Natural killer cell (primary cell): Measurements from ENCODE around the gene CCL2. TPM values are rescaled to one million over a fixed set of nuclear protein-coding genes. Genes with fewer than 3 reads are reported as not detected.

ENCODE experiments used
- ATAC-seq, 3 donors: fragments of 150-1000 bp in 2 of 3; fragments of 200-7000 bp in 1 of 3; cut with Tn5 transposase; 1 replicate in 1 of 3; 2 replicates in 2 of 3; pipeline ENCODE4 v1.10.0; 2021; ENCODE audit warnings: mild to moderate bottlenecking in 2 of 3, moderate library complexity in 2 of 3
- DNase-seq, 2 donors: peaks; one replicate each; pipeline versions ENCODE4 v3.0.0 to v3.0.0-alpha.2; 2013 to 2021; ENCODE audit warnings: mixed read lengths in 1 of 2
- H3K27ac ChIP-seq: one replicate; pipeline ENCODE4 v1.5.1; 2013; ENCODE audit warnings: mild to moderate bottlenecking, low read length
- H3K27me3 ChIP-seq: one replicate; pipeline ENCODE4 v1.6.1; 2013; ENCODE audit warnings: low read length; ENCODE audit not compliant: control insufficient read depth, insufficient read depth
- H3K36me3 ChIP-seq: one replicate; pipeline ENCODE4 v1.6.1; 2013; ENCODE audit warnings: low read length; ENCODE audit not compliant: control insufficient read depth, insufficient read depth
- H3K4me1 ChIP-seq: one replicate; pipeline ENCODE4 v1.6.1; 2013; ENCODE audit warnings: low read length; ENCODE audit not compliant: control insufficient read depth, insufficient read depth
- H3K4me3 ChIP-seq: one replicate; pipeline ENCODE4 v1.5.1; 2013; ENCODE audit warnings: low read length
- H3K9me3 ChIP-seq: one replicate; pipeline ENCODE4 v1.6.1; 2013; ENCODE audit warnings: low read length; ENCODE audit not compliant: control insufficient read depth, insufficient read depth
- H3K27ac Mint-ChIP-seq, 2 donors: one replicate each; pipeline ENCODE4 v1.8.0; 2022; ENCODE audit warnings: mild to moderate bottlenecking in 2 of 2, mixed read lengths in 2 of 2, moderate library complexity in 1 of 2
- H3K27me3 Mint-ChIP-seq, 2 donors: one replicate each; pipeline ENCODE4 v1.8.0; 2022; ENCODE audit warnings: low read depth in 2 of 2, mixed read lengths in 2 of 2
- H3K36me3 Mint-ChIP-seq: one replicate; pipeline ENCODE4 v1.8.0; 2022; ENCODE audit warnings: mixed read lengths
- H3K4me1 Mint-ChIP-seq, 2 donors: one replicate each; pipeline ENCODE4 v1.8.0; 2022; ENCODE audit warnings: mixed read lengths in 2 of 2
- H3K4me3 Mint-ChIP-seq: one replicate; pipeline ENCODE4 v1.8.0; 2022; ENCODE audit warnings: mild to moderate bottlenecking, moderate library complexity, mixed read lengths
- H3K9me3 Mint-ChIP-seq, 2 donors: one replicate each; pipeline ENCODE4 v1.8.0; 2022; ENCODE audit warnings: mixed read lengths in 2 of 2
- WGBS: methylation state at CpG from one replicate; pipeline ENCODE4 v1.1.7; 2013; ENCODE audit warnings: missing lambda C conversion rate; ENCODE audit not compliant: insufficient coverage; 5-methylcytosine and 5-hydroxymethylcytosine counted together
- intact Hi-C: fragments of 100-400 bp; cut with micrococcal nuclease; formaldehyde crosslinking; loops from one replicate; pipeline ENCODE4 v1.14.2; 2022
- total RNA-seq, 4 donors: library from RNA; stranded (reverse); fragments of 120-200 nt in 1 of 4; gene quantifications; one replicate each; pipeline versions ENCODE4 v1.2.3 to v1.2.4, GENCODE V29; 2013 to 2022
- TF ChIP-seq, protein P1 (sequence below): fragments of 200-600 bp; IDR thresholded peaks from one replicate; pipeline ENCODE4 v1.8.0; 2022; ENCODE audit warnings: antibody characterized with exemption

The CCL2 gene
- total RNA-seq, 3 donors from 2014 or later (not counting 1 experiment from before 2014, with no cell fraction given): not detected

DNA sequence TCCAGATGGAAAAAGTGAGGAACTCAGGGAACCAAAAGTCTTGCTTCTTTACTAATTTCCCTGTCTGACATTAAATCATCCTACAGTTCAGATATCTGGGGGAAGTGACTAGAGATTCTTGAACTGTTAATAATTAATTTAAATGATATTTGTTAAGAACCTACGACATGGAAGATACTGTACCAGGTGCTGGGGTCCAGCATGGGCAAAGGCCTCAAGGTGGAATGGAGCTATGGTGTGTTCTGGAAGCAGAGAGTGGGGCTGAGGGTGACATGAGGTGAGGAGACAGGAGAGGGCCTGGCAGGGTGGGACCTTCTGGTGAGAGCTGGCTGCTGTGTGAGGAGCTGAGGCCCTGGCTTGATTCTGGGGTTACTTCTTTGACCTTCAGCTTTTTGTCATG is 6.0 kb upstream of the CCL2 start:
- intact Hi-C loops: no loop called here
- Histone ChIP-seq H3K27me3 (no peaks in the 10 kb centered on the region), H3K4me3 (no peak overlapping the region), H3K4me1 (peaks cover 11% of the 10 kb centered on the region), H3K27ac (no peak overlapping the region), H3K9me3 (no peaks in the 10 kb centered on the region), H3K36me3 (no peaks in the 10 kb centered on the region)
- H3K27me3 Mint-ChIP-seq: peaks cover 18 to 20% of the 10 kb centered on the region in 2 donors
- no peak overlapping the region for H3K4me3 Mint-ChIP-seq
- H3K4me1 Mint-ChIP-seq: no peaks in the 10 kb centered on the region
- no peak for DNase-seq
- no peak overlapping the region for H3K27ac Mint-ChIP-seq
- WGBS: 58% methylated on average over 1 of the region's 1 CpG
- no peaks in the 10 kb centered on the region for H3K36me3 Mint-ChIP-seq
- no peak for ATAC-seq
- TF ChIP-seq, protein P1, sequence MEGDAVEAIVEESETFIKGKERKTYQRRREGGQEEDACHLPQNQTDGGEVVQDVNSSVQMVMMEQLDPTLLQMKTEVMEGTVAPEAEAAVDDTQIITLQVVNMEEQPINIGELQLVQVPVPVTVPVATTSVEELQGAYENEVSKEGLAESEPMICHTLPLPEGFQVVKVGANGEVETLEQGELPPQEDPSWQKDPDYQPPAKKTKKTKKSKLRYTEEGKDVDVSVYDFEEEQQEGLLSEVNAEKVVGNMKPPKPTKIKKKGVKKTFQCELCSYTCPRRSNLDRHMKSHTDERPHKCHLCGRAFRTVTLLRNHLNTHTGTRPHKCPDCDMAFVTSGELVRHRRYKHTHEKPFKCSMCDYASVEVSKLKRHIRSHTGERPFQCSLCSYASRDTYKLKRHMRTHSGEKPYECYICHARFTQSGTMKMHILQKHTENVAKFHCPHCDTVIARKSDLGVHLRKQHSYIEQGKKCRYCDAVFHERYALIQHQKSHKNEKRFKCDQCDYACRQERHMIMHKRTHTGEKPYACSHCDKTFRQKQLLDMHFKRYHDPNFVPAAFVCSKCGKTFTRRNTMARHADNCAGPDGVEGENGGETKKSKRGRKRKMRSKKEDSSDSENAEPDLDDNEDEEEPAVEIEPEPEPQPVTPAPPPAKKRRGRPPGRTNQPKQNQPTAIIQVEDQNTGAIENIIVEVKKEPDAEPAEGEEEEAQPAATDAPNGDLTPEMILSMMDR: no peak
- no peaks in the 10 kb centered on the region for H3K9me3 Mint-ChIP-seq

DNA sequence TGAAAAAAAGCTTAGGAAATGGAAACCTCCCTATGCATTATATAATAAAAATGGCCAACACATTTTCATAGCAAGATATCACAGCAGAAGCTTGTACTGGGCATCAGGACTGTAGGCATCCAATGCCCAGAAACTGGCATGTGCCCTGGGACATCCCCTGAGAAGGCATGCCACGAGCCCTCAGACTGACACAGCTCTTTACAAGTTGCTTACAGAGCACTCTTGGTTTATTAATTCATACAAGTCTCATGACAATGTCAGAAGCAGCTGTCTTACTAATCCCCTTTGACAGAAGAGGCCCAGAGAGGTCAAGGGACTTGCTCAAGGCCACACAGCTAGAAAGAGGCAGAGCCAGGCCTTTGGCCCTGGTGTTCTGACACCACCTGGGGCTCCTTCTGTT is 5.6 kb upstream of the CCL2 start:
- ATAC-seq (no peak), DNase-seq (no peak)
- no peak overlapping the region for H3K4me3 ChIP-seq
- intact Hi-C loops: no loop called here
- Mint-ChIP-seq H3K27ac (no peak overlapping the region), H3K4me3 (no peak overlapping the region), H3K9me3 (no peaks in the 10 kb centered on the region), H3K4me1 (no peaks in the 10 kb centered on the region), H3K27me3 (peaks cover 18 to 20% of the 10 kb centered on the region in 2 donors), H3K36me3 (no peaks in the 10 kb centered on the region)
- H3K27me3 ChIP-seq: no peaks in the 10 kb centered on the region
- H3K9me3 ChIP-seq: no peaks in the 10 kb centered on the region
- TF ChIP-seq, protein P1: no peak
- WGBS: 52% methylated on average over 1 of the region's 1 CpG
- H3K4me1 ChIP-seq: peaks cover 11% of the 10 kb centered on the region
- no peak overlapping the region for H3K27ac ChIP-seq
- no peaks in the 10 kb centered on the region for H3K36me3 ChIP-seq

DNA sequence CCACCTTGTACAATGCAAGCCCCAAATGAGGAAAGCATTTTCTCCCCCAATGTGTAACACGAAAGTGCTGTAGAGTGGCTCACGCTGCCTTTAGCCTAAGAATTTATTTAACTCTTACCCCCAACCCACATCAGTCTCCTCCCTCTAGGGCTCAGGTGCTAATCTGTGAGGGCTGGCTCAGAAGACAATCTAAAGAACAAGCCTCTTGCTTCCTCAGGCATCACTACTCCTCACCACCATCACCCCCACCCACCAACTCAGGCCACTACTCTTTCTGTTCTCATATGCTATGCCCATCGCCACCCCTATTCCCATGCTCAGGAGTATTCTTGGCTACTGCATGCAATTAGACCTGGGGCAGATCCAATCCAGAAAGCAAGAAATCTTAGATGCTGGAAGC is 3.9 kb upstream of the CCL2 start:
- H3K4me3 Mint-ChIP-seq: no peak overlapping the region
- H3K27me3 Mint-ChIP-seq: peaks cover 29 to 36% of the 10 kb centered on the region in 2 donors
- ATAC-seq: no peak
- 84% methylated on average over 3 of the region's 3 CpGs for WGBS
- Histone ChIP-seq H3K9me3 (no peaks in the 10 kb centered on the region), H3K27me3 (no peaks in the 10 kb centered on the region), H3K36me3 (no peaks in the 10 kb centered on the region), H3K4me1 (peaks cover 11% of the 10 kb centered on the region), H3K27ac (no peak overlapping the region), H3K4me3 (no peak overlapping the region)
- H3K27ac Mint-ChIP-seq: no peak overlapping the region
- DNase-seq: no peak
- intact Hi-C loops: no loop called here
- H3K4me1 Mint-ChIP-seq: peaks cover 6 to 7% of the 10 kb centered on the region in 2 donors
- no peaks in the 10 kb centered on the region for H3K36me3 Mint-ChIP-seq
- TF ChIP-seq, protein P1: no peak
- no peaks in the 10 kb centered on the region for H3K9me3 Mint-ChIP-seq

DNA sequence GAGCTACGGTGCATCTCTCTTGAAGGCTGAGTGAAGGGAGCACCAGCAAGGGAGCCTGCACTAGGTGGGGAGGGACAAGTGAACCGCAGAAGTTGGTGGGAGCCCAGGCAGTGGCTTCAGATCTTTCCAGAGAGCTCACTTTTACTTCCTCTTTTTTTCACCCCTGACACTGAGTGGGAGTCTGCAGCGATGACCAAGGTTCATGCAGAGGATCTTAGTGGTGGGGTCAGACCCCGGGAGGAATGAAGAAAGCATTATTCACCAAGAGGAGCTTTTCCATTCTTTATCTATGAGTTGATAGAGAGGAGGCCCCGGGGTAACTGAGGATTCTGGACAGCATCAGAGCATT is 3.0 kb upstream of the CCL2 start:
- Mint-ChIP-seq H3K9me3 (no peaks in the 10 kb centered on the region), H3K27me3 (peaks cover 31 to 43% of the 10 kb centered on the region in 2 donors), H3K4me3 (no peak overlapping the region), H3K4me1 (peaks cover 6 to 7% of the 10 kb centered on the region in 2 donors), H3K36me3 (no peaks in the 10 kb centered on the region), H3K27ac (no peak overlapping the region)
- peaks cover 11% of the 10 kb centered on the region for H3K4me1 ChIP-seq
- no peak overlapping the region for H3K27ac ChIP-seq
- WGBS: 32% methylated on average over 3 of the region's 5 CpGs
- H3K9me3 ChIP-seq: no peaks in the 10 kb centered on the region
- intact Hi-C loops: no loop called here
- no peaks in the 10 kb centered on the region for H3K36me3 ChIP-seq
- DNase-seq (no peak), ATAC-seq (no peak)
- no peak overlapping the region for H3K4me3 ChIP-seq
- no peaks in the 10 kb centered on the region for H3K27me3 ChIP-seq
- TF ChIP-seq, protein P1: no peak
